SK-N-SH (cell line): Measurements from ENCODE around the gene EIF3D. TPM values are rescaled to one million over a fixed set of nuclear protein-coding genes. Genes with fewer than 3 reads are reported as not detected.

Source experiments
- CTCF ChIA-PET: fragments of 300-600, 350-600 bp; formaldehyde crosslinking; extraction: SDS; loops from one replicate; lab custom pipeline; 2021; lab: Yijun Ruan, JAX
- POLR2A ChIA-PET: fragments of 350-600 bp; sonication (Branson Sonifier 250); formaldehyde crosslinking; extraction: SDS; loops from one replicate; lab custom pipeline; 2020; ENCODE audit warnings: antibody characterized with exemption, inconsistent platforms; lab: Yijun Ruan, JAX
- DNase-seq: peaks from one replicate; pipeline ENCODE4 v3.0.0; 2012
- H2AFZ ChIP-seq: fragments of 200-600 bp; sonication (generic); 2 replicates; pipeline ENCODE4 v1.8.1; 2016; ENCODE audit warnings: antibody characterized with exemption, mild to moderate bottlenecking, low read depth
- H3F3A ChIP-seq: fragments of 200-600 bp; sonication (generic); replicated peaks from 2 replicates; pipeline ENCODE3; 2016; ENCODE audit warnings: antibody characterized with exemption, mild to moderate bottlenecking; ENCODE audit not compliant: insufficient read depth
- H3K27ac ChIP-seq, 2 experiments: fragments of 200-500 bp in 1 of 2; fragments of 200-600 bp in 1 of 2; sonication (Bioruptor generic) in 1 of 2; sonication (generic), shearing (Covaris generic) in 1 of 2; 2 replicates each; pipeline versions ENCODE4 v1.5.1 to v1.6.1; 2014 to 2016; ENCODE audit warnings: low read depth in 2 of 2, inconsistent platforms in 1 of 2, low read length in 1 of 2, mild to moderate bottlenecking in 1 of 2, mixed read lengths in 1 of 2
- H3K27me3 ChIP-seq: fragments of 200-600 bp; sonication (generic), shearing (Covaris generic); 2 replicates; pipeline ENCODE4 v1.6.1; 2016; ENCODE audit warnings: mixed run types; ENCODE audit not compliant: insufficient read depth
- H3K36me3 ChIP-seq, 2 experiments: fragments of 200-500 bp in 1 of 2; fragments of 200-600 bp in 1 of 2; sonication (Bioruptor generic) in 1 of 2; sonication (generic) in 1 of 2; replicated peaks in 1 of 2; 2 replicates each; pipeline versions ENCODE3 to v1.5.1; 2014 to 2016; ENCODE audit warnings: low read length in 1 of 2, mild to moderate bottlenecking in 1 of 2; ENCODE audit not compliant: insufficient read depth in 2 of 2, control insufficient read depth in 1 of 2
- H3K4me1 ChIP-seq, 2 experiments: fragments of 200-500 bp in 1 of 2; fragments of 200-600 bp in 1 of 2; sonication (Bioruptor generic) in 1 of 2; sonication (generic), shearing (Covaris generic) in 1 of 2; 2 replicates each; pipeline versions ENCODE4 v1.5.1 to v1.6.1; 2014 to 2016; ENCODE audit warnings: low read depth in 1 of 2, low read length in 1 of 2, mixed run types in 1 of 2; ENCODE audit not compliant: insufficient read depth in 2 of 2, control insufficient read depth in 1 of 2
- H3K4me2 ChIP-seq: fragments of 200-600 bp; sonication (generic), shearing (Covaris generic); 2 replicates; pipeline ENCODE4 v1.6.1; 2017; ENCODE audit warnings: mixed run types
- H3K4me3 ChIP-seq, 2 experiments: fragments of 200-500 bp in 1 of 2; fragments of 200-600 bp in 1 of 2; sonication (Bioruptor generic) in 1 of 2; sonication (generic), shearing (Covaris generic) in 1 of 2; 2 replicates each; pipeline versions ENCODE4 v1.5.1 to v1.8.1; 2014 to 2016; ENCODE audit warnings: low read depth in 2 of 2, inconsistent platforms in 1 of 2, low read length in 1 of 2, mild to moderate bottlenecking in 1 of 2, mixed read lengths in 1 of 2, moderate library complexity in 1 of 2
- H3K79me2 ChIP-seq: fragments of 200-600 bp; sonication (generic); 2 replicates; pipeline ENCODE4 v1.8.1; 2017; ENCODE audit warnings: mild to moderate bottlenecking; ENCODE audit not compliant: insufficient read depth
- H3K9ac ChIP-seq: fragments of 200-600 bp; sonication (generic); 2 replicates; pipeline ENCODE4 v1.6.1; 2017; ENCODE audit warnings: mixed run types
- H3K9me2 ChIP-seq: fragments of 200-600 bp; sonication (generic); 2 replicates; pipeline ENCODE4 v1.6.1; 2017; ENCODE audit warnings: mixed run types
- H3K9me3 ChIP-seq: fragments of 200-600 bp; sonication (generic); 2 replicates; pipeline ENCODE4 v1.6.1; 2017; ENCODE audit warnings: mixed run types, mild to moderate bottlenecking, moderate library complexity
- H4K20me1 ChIP-seq: fragments of 200-600 bp; sonication (generic); 2 replicates; pipeline ENCODE4 v1.6.1; 2017; ENCODE audit warnings: mild to moderate bottlenecking, mixed run types; ENCODE audit not compliant: insufficient read depth
- EP300 ChIP-seq, 2 experiments: IDR thresholded peaks; 2 replicates each; pipeline versions ENCODE4 v1.4.0 to v1.6.1; 2012; ENCODE audit warnings: borderline replicate concordance in 1 of 2, low read depth in 1 of 2, low read length in 1 of 2
- EZH2phosphoT487 ChIP-seq: fragments of 200-600 bp; sonication (generic); IDR thresholded peaks from 2 replicates; pipeline ENCODE4 v1.6.1; 2017; ENCODE audit warnings: low read depth, mixed run types, mild to moderate bottlenecking, antibody characterized with exemption, moderate library complexity, borderline replicate concordance
- GABPA ChIP-seq: IDR thresholded peaks from 2 replicates; pipeline ENCODE4 v1.4.0; 2012; ENCODE audit warnings: low read depth, mild to moderate bottlenecking
- JUND ChIP-seq: IDR thresholded peaks from 2 replicates; pipeline ENCODE4 v1.4.0; 2012
- MXI1 ChIP-seq: IDR thresholded peaks from 2 replicates; pipeline ENCODE4 v1.6.1; 2012; ENCODE audit warnings: mild to moderate bottlenecking, low read depth, low read length, improper control_type of control experiment
- NFIC ChIP-seq: IDR thresholded peaks from 2 replicates; pipeline ENCODE4 v1.4.0; 2012; ENCODE audit warnings: borderline replicate concordance
- POLR2AphosphoS5 ChIP-seq: IDR thresholded peaks from 2 replicates; pipeline ENCODE4 v1.6.1; 2012; ENCODE audit warnings: low read depth, low read length
- RCOR1 ChIP-seq: fragments of 150-350 bp; IDR thresholded peaks from 2 replicates; pipeline ENCODE4 v1.6.1; 2017; ENCODE audit warnings: antibody characterized with exemption, low read length
- RFX5 ChIP-seq: IDR thresholded peaks from 2 replicates; pipeline ENCODE4 v1.6.1; 2012; ENCODE audit warnings: mild to moderate bottlenecking, improper control_type of control experiment, low read length
- RXRA ChIP-seq: IDR thresholded peaks from 2 replicates; pipeline ENCODE4 v1.4.0; 2012; ENCODE audit warnings: low read depth, mild to moderate bottlenecking, borderline replicate concordance
- SIN3A ChIP-seq: IDR thresholded peaks from 2 replicates; pipeline ENCODE4 v1.6.1; 2012; ENCODE audit warnings: low read depth, mild to moderate bottlenecking, low read length, moderate library complexity, borderline replicate concordance
- SMC3 ChIP-seq: IDR thresholded peaks from 2 replicates; pipeline ENCODE4 v1.6.1; 2012; ENCODE audit warnings: low read depth, low read length, improper control_type of control experiment
- TAF1 ChIP-seq: IDR thresholded peaks from 2 replicates; pipeline ENCODE4 v1.6.1; 2012; ENCODE audit warnings: low read depth, mild to moderate bottlenecking, low read length, moderate library complexity, borderline replicate concordance
- TCF12 ChIP-seq: IDR thresholded peaks from 2 replicates; pipeline ENCODE4 v1.4.0; 2012
- WGBS: methylation state at CpG from one replicate; pipeline ENCODE4 v1.1.6; 2017; ENCODE audit warnings: low lambda C conversion rate; 5-methylcytosine and 5-hydroxymethylcytosine counted together
- polyA plus RNA-seq, 3 experiments: library from polyadenylated mRNA; depleted of rRNA; stranded (reverse); fragments of >200 nt; gene quantifications; 2 replicates each; pipeline ENCODE4 v1.2.3, GENCODE V29; 2012
- TF ChIP-seq, protein P1 (sequence below): fragments of 150-350 bp; IDR thresholded peaks from 2 replicates; pipeline ENCODE4 v1.6.1; 2016; ENCODE audit warnings: mild to moderate bottlenecking, low read depth, low read length
- TF ChIP-seq, protein P2 (sequence below): IDR thresholded peaks from 2 replicates; pipeline ENCODE4 v1.4.0; 2012; ENCODE audit warnings: low read depth, borderline replicate concordance

The EIF3D gene
- polyA plus RNA-seq, 1 of the 3 experiments (the other 2 are of a cell fraction), result 423 TPM

DNA sequence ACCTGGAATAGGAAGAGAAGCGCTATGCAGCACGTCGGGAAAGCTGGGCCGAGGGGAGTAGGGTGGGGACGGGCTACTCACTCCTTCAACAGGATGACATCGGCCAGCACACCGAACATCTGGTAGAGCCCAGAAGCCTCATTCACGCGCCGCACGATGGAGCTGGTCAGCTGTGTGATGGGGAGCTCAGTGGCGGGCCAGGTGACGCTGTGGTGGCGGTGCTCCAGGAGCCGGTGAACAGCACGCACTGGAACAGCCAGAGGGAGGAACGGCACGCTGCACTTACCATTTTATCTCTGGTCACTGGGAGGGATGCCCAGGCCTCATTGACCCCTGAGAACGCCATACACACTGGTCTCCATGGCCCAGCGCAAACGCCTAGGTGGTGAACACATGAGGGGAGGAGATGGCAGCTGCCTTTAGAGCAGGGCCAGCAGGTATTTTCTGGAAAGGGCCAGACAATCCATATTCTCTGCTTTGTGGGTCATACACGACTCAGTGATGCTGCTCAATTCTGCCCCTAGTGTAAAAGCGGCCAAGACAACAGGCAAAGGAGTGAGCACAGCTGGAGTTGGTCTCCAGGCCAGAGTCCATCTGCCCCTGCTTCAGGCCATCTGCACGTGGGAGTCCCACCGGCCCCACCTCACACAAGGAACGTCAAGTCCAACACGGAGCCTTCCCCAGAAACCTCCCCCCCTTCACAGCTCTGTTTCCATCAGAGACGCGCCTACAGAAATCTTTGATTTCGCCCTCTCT is 30.9 kb downstream of the EIF3D start:
- H3K9ac ChIP-seq, result no peak overlapping the region
- TF ChIP-seq RCOR1 (no peak), TAF1 (no peak), EZH2phosphoT487 (no peak), JUND (no peak), SIN3A (no peak), TCF12 (no peak), EP300 (IDR thresholded peaks at IDR 0.05; ENCODE audit: borderline replicate concordance in 1 of 2, low read depth in 1 of 2, low read length in 1 of 2) (no peak), SMC3 (no peak), POLR2AphosphoS5 (no peak), RFX5 (no peak), NFIC (no peak), RXRA (no peak), GABPA (no peak), MXI1 (no peak)
- TF ChIP-seq, protein P1, sequence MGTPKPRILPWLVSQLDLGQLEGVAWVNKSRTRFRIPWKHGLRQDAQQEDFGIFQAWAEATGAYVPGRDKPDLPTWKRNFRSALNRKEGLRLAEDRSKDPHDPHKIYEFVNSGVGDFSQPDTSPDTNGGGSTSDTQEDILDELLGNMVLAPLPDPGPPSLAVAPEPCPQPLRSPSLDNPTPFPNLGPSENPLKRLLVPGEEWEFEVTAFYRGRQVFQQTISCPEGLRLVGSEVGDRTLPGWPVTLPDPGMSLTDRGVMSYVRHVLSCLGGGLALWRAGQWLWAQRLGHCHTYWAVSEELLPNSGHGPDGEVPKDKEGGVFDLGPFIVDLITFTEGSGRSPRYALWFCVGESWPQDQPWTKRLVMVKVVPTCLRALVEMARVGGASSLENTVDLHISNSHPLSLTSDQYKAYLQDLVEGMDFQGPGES, result no peak
- TF ChIP-seq, protein P2, sequence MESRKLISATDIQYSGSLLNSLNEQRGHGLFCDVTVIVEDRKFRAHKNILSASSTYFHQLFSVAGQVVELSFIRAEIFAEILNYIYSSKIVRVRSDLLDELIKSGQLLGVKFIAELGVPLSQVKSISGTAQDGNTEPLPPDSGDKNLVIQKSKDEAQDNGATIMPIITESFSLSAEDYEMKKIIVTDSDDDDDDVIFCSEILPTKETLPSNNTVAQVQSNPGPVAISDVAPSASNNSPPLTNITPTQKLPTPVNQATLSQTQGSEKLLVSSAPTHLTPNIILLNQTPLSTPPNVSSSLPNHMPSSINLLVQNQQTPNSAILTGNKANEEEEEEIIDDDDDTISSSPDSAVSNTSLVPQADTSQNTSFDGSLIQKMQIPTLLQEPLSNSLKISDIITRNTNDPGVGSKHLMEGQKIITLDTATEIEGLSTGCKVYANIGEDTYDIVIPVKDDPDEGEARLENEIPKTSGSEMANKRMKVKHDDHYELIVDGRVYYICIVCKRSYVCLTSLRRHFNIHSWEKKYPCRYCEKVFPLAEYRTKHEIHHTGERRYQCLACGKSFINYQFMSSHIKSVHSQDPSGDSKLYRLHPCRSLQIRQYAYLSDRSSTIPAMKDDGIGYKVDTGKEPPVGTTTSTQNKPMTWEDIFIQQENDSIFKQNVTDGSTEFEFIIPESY, result no peak
- DNase-seq, result no peak
- ChIA-PET POLR2A (no interaction called here), CTCF (interaction anchor here (1.5 kb wide), 1 partner anchor 38 kb away, joined by 3 read pairs; no protein-coding TSS in a partner anchor)
- H3K9me2 ChIP-seq, result no peaks in the 10 kb centered on the region
- H3K4me2 ChIP-seq, result no peak overlapping the region
- no peaks in the 10 kb centered on the region for H3K4me1 ChIP-seq
- no peaks in the 10 kb centered on the region for H3K27me3 ChIP-seq
- no peaks in the 10 kb centered on the region for H3K79me2 ChIP-seq
- H3K4me3 ChIP-seq, result no peak overlapping the region
- no peaks in the 10 kb centered on the region for H4K20me1 ChIP-seq
- no peak overlapping the region for H2AFZ ChIP-seq
- H3F3A ChIP-seq, result no peaks in the 10 kb centered on the region
- WGBS, result 94% methylated on average over 28 of the region's 30 CpGs
- H3K27ac ChIP-seq, result no peak overlapping the region
- no peaks in the 10 kb centered on the region for H3K9me3 ChIP-seq
- H3K36me3 ChIP-seq, result peaks cover 3 to 14% of the 10 kb centered on the region in 2 experiments
